HepG2 (cell line): Measurements from ENCODE around the gene ZSCAN21. TPM values are rescaled to one million over a fixed set of nuclear protein-coding genes. Genes with fewer than 3 reads are reported as not detected.
A peak's percentile ranks its signal among the peaks of the same experiment; 100 is the strongest.

Experiments
- ATF7 ChIP-seq, 2 experiments: fragments of 450-650 bp in 1 of 2; sonication (generic) in 1 of 2; formaldehyde crosslinking in 1 of 2; IDR thresholded peaks; 2 replicates each; pipeline versions ENCODE4 v1.4.0 to v1.6.1; 2016 to 2020; ENCODE audit warnings: antibody characterized with exemption in 1 of 2, mild to moderate bottlenecking in 1 of 2, missing genetic modification reagents in 1 of 2
- DR1 ChIP-seq: sonication (generic); formaldehyde crosslinking; IDR thresholded peaks from 2 replicates; pipeline ENCODE4 v1.8.0; 2021; ENCODE audit warnings: mild to moderate bottlenecking, missing genetic modification reagents, inconsistent platforms
- GATAD1 ChIP-seq: IDR thresholded peaks from 2 replicates; pipeline ENCODE4 v1.6.1; 2016; ENCODE audit warnings: missing genetic modification reagents, missing compliant biosample characterization
- HDAC1 ChIP-seq: sonication (generic); formaldehyde crosslinking; IDR thresholded peaks from 2 replicates; pipeline ENCODE4 v1.5.1; 2020; ENCODE audit warnings: mild to moderate bottlenecking, missing genetic modification reagents
- KLF6 ChIP-seq: IDR thresholded peaks from 2 replicates; pipeline ENCODE4 v1.8.0; 2016; ENCODE audit warnings: missing biosample characterization, missing genetic modification reagents
- MAFG ChIP-seq: sonication (generic); formaldehyde crosslinking; IDR thresholded peaks from 2 replicates; pipeline ENCODE4 v1.5.1; 2020; ENCODE audit warnings: mild to moderate bottlenecking, missing genetic modification reagents
- NFE2 ChIP-seq: sonication (generic); formaldehyde crosslinking; IDR thresholded peaks from 2 replicates; pipeline ENCODE4 v1.4.0; 2020; ENCODE audit warnings: missing genetic modification reagents
- NKX3-1 ChIP-seq: sonication (generic); formaldehyde crosslinking; IDR thresholded peaks from 2 replicates; pipeline ENCODE4 v1.5.0; 2020; ENCODE audit warnings: missing genetic modification reagents
- PHF8 ChIP-seq: sonication (generic); formaldehyde crosslinking; IDR thresholded peaks from 2 replicates; pipeline ENCODE4 v1.5.0; 2020; ENCODE audit warnings: missing genetic modification reagents
- POLR2G ChIP-seq: fragments of 200-400 bp; formaldehyde crosslinking; IDR thresholded peaks from 2 replicates; pipeline ENCODE4 v1.6.1; 2018; ENCODE audit warnings: mild to moderate bottlenecking, low read depth, low read length, moderate library complexity
- SP140L ChIP-seq: sonication (generic); formaldehyde crosslinking; IDR thresholded peaks from 2 replicates; pipeline ENCODE4 v1.4.0; 2020; ENCODE audit warnings: missing genetic modification reagents, borderline replicate concordance
- ZNF275 ChIP-seq: sonication (generic); formaldehyde crosslinking; IDR thresholded peaks from 2 replicates; pipeline ENCODE4 v1.8.0; 2022; ENCODE audit warnings: missing genetic modification reagents, mild to moderate bottlenecking, inconsistent platforms, borderline replicate concordance
- ZNF335 ChIP-seq: sonication (generic); formaldehyde crosslinking; IDR thresholded peaks from 2 replicates; pipeline ENCODE4 v1.4.0; 2020; ENCODE audit warnings: missing genetic modification reagents
- ZNF430 ChIP-seq: sonication (generic); formaldehyde crosslinking; IDR thresholded peaks from 2 replicates; pipeline ENCODE4 v1.9.0; 2021; ENCODE audit warnings: mild to moderate bottlenecking, missing genetic modification reagents
- ZNF768 ChIP-seq: sonication (generic); formaldehyde crosslinking; IDR thresholded peaks from 2 replicates; pipeline ENCODE4 v1.4.0; 2020; ENCODE audit warnings: missing genetic modification reagents
- ZNF781 ChIP-seq: sonication (generic); formaldehyde crosslinking; IDR thresholded peaks from 2 replicates; pipeline ENCODE4 v1.5.1; 2020; ENCODE audit warnings: borderline replicate concordance, mild to moderate bottlenecking, missing genetic modification reagents; ENCODE audit errors: not compliant biosample characterization
- polyA plus RNA-seq, 8 experiments: library from polyadenylated mRNA; depleted of rRNA in 3 of 8; stranded (reverse) in 7 of 8; unstranded in 1 of 8; fragments of >200 nt; fragmentation: Illumina TruSeq in 4 of 8; extraction: Trizol in 4 of 8; gene quantifications; 2 replicates each; pipeline versions ENCODE4 v1.2.1 to v1.2.3, GENCODE V29; 2011 to 2016; ENCODE audit warnings: low read depth in 4 of 8, missing spikeins in 1 of 8, mixed read lengths in 1 of 8; ENCODE audit not compliant: insufficient read depth in 1 of 8
- total RNA-seq, 5 experiments: library from RNA; depleted of rRNA; stranded (reverse); fragments of >200 nt; fragmentation: Illumina TruSeq; extraction: Trizol; gene quantifications; 2 replicates each; pipeline ENCODE4 v1.2.3, GENCODE V29; 2016; ENCODE audit warnings: low read depth in 1 of 5
- TF ChIP-seq, protein P1 (sequence below): sonication (generic); formaldehyde crosslinking; IDR thresholded peaks from 2 replicates; pipeline ENCODE4 v1.4.0; 2020; ENCODE audit warnings: mild to moderate bottlenecking, low read depth, missing genetic modification reagents
- TF ChIP-seq, protein P2 (sequence below): sonication (generic); formaldehyde crosslinking; IDR thresholded peaks from 2 replicates; pipeline ENCODE4 v1.5.1; 2020; ENCODE audit warnings: missing genetic modification reagents, mild to moderate bottlenecking, borderline replicate concordance
- TF ChIP-seq, protein P3 (sequence below): sonication (generic); formaldehyde crosslinking; IDR thresholded peaks from 2 replicates; pipeline ENCODE4 v1.4.0; 2020; ENCODE audit warnings: mild to moderate bottlenecking, missing genetic modification reagents
- TF ChIP-seq, protein P4 (sequence below): sonication (generic); formaldehyde crosslinking; IDR thresholded peaks from 2 replicates; pipeline ENCODE4 v1.4.0; 2020; ENCODE audit warnings: missing genetic modification reagents, borderline replicate concordance

ZSCAN21 gene
- total and polyA plus RNA-seq, 2 of the 13 experiments (the other 11 are each of a cell fraction or from before 2014, with no cell fraction given) = 7.0 to 10.0 TPM

DNA sequence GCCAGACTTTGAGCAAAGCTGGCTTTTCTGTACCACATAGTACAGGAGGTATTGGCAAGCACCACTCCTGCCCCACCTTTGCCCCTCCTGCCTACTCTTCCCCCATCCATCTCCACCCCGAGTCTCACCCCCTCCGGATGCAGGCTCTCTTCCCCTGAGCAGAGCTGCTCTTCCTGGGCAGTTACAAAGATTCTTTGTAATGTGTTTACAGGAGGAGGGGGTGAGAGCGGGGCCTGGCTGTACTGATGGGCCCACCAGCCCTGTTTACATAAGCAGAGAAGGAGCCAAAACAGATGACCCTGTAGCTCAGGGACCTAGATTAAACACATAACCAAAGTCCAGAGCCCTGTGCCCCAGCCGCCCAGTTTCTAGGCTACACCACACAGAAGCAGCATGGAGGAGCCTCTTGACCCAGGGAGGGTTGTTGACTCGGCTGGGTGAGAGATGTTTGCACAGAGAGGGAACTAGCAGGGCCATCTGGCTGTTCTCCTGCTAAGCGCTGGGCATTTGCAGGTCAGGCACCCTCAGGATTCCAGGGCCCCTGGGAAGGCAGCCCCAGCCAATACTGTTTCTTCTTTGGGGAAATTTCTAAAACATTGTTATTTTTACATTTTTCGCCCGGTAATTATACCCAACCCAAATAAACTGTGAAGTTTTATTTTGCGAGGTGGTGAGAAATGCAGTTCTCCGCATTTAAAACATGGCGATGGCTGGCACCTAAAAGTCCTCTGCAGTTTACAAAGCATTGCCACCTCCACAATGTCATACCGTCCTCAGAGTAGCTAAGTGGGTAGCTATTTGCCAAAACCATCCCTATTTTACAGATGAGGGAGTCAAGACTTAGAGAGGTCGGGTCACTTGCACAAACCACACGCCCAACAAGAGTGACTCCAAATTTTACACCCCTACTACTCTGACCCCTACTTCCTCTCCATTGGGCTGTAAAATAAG is 45.6 kb upstream of the ZSCAN21 start (continued):
- TF ChIP-seq ZNF275 (CRISPR knock-in tag) (peak; percentile 95; the same call in 1 of the 2 replicates), DR1 (CRISPR knock-in tag) (no peak), SP140L (CRISPR knock-in tag) (no peak), GATAD1 (CRISPR knock-in tag) (no peak; the same call in 1 of the 2 replicates), POLR2G (peak; percentile 76), ATF7 (IDR thresholded peaks at IDR 0.05) (peak; percentile 33; the same call in 1 of the 2 replicates), ATF7 (CRISPR knock-in tag; IDR thresholded peaks at IDR 0.05) (peak; percentile 85), MAFG (CRISPR knock-in tag) (no peak), ZNF781 (no peak), ZNF335 (CRISPR knock-in tag) (no peak; the same call in 1 of the 2 replicates), NKX3-1 (CRISPR knock-in tag) (0 out of 2 replicates have a peak, but pooled peaks have one; percentile 12), ZNF430 (no peak; the same call in 1 of the 2 replicates), ZNF768 (peak; percentile 90), KLF6 (CRISPR knock-in tag) (no peak), PHF8 (CRISPR knock-in tag) (peak; percentile 42; the same call in 1 of the 2 replicates), NFE2 (no peak), HDAC1 (CRISPR knock-in tag) (peak; percentile 97)
- TF ChIP-seq, protein P1, sequence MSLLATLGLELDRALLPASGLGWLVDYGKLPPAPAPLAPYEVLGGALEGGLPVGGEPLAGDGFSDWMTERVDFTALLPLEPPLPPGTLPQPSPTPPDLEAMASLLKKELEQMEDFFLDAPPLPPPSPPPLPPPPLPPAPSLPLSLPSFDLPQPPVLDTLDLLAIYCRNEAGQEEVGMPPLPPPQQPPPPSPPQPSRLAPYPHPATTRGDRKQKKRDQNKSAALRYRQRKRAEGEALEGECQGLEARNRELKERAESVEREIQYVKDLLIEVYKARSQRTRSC (CRISPR knock-in tag) = no peak
- TF ChIP-seq, protein P2, sequence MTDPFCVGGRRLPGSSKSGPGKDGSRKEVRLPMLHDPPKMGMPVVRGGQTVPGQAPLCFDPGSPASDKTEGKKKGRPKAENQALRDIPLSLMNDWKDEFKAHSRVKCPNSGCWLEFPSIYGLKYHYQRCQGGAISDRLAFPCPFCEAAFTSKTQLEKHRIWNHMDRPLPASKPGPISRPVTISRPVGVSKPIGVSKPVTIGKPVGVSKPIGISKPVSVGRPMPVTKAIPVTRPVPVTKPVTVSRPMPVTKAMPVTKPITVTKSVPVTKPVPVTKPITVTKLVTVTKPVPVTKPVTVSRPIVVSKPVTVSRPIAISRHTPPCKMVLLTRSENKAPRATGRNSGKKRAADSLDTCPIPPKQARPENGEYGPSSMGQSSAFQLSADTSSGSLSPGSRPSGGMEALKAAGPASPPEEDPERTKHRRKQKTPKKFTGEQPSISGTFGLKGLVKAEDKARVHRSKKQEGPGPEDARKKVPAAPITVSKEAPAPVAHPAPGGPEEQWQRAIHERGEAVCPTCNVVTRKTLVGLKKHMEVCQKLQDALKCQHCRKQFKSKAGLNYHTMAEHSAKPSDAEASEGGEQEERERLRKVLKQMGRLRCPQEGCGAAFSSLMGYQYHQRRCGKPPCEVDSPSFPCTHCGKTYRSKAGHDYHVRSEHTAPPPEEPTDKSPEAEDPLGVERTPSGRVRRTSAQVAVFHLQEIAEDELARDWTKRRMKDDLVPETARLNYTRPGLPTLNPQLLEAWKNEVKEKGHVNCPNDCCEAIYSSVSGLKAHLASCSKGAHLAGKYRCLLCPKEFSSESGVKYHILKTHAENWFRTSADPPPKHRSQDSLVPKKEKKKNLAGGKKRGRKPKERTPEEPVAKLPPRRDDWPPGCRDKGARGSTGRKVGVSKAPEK = no peak
- TF ChIP-seq, protein P3, sequence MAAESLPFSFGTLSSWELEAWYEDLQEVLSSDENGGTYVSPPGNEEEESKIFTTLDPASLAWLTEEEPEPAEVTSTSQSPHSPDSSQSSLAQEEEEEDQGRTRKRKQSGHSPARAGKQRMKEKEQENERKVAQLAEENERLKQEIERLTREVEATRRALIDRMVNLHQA (CRISPR knock-in tag) = no peak
- TF ChIP-seq, protein P4, sequence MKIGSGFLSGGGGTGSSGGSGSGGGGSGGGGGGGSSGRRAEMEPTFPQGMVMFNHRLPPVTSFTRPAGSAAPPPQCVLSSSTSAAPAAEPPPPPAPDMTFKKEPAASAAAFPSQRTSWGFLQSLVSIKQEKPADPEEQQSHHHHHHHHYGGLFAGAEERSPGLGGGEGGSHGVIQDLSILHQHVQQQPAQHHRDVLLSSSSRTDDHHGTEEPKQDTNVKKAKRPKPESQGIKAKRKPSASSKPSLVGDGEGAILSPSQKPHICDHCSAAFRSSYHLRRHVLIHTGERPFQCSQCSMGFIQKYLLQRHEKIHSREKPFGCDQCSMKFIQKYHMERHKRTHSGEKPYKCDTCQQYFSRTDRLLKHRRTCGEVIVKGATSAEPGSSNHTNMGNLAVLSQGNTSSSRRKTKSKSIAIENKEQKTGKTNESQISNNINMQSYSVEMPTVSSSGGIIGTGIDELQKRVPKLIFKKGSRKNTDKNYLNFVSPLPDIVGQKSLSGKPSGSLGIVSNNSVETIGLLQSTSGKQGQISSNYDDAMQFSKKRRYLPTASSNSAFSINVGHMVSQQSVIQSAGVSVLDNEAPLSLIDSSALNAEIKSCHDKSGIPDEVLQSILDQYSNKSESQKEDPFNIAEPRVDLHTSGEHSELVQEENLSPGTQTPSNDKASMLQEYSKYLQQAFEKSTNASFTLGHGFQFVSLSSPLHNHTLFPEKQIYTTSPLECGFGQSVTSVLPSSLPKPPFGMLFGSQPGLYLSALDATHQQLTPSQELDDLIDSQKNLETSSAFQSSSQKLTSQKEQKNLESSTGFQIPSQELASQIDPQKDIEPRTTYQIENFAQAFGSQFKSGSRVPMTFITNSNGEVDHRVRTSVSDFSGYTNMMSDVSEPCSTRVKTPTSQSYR (CRISPR knock-in tag) = peak; percentile 80; the same call in 1 of the 2 replicates
